SK-N-SH (cell line): ENCODE measurements around the gene SYNPO2. TPM values are rescaled to one million over a fixed set of nuclear protein-coding genes. Genes with fewer than 3 reads are reported as not detected.

ENCODE experiments used
- CTCF ChIA-PET: fragments of 300-600, 350-600 bp; formaldehyde crosslinking; extraction: SDS; loops from one replicate; lab custom pipeline; 2021; lab: Yijun Ruan, JAX
- POLR2A ChIA-PET: fragments of 350-600 bp; sonication (Branson Sonifier 250); formaldehyde crosslinking; extraction: SDS; loops from one replicate; lab custom pipeline; 2020; ENCODE audit warnings: antibody characterized with exemption, inconsistent platforms; lab: Yijun Ruan, JAX
- DNase-seq: peaks from one replicate; pipeline ENCODE4 v3.0.0; 2012
- H2AFZ ChIP-seq: fragments of 200-600 bp; sonication (generic); 2 replicates; pipeline ENCODE4 v1.8.1; 2016; ENCODE audit warnings: antibody characterized with exemption, mild to moderate bottlenecking, low read depth
- H3F3A ChIP-seq: fragments of 200-600 bp; sonication (generic); replicated peaks from 2 replicates; pipeline ENCODE3; 2016; ENCODE audit warnings: antibody characterized with exemption, mild to moderate bottlenecking; ENCODE audit not compliant: insufficient read depth
- H3K27ac ChIP-seq, 2 experiments: fragments of 200-500 bp in 1 of 2; fragments of 200-600 bp in 1 of 2; sonication (Bioruptor generic) in 1 of 2; sonication (generic), shearing (Covaris generic) in 1 of 2; 2 replicates each; pipeline versions ENCODE4 v1.5.1 to v1.6.1; 2014 to 2016; ENCODE audit warnings: low read depth in 2 of 2, inconsistent platforms in 1 of 2, low read length in 1 of 2, mild to moderate bottlenecking in 1 of 2, mixed read lengths in 1 of 2
- H3K27me3 ChIP-seq: fragments of 200-600 bp; sonication (generic), shearing (Covaris generic); 2 replicates; pipeline ENCODE4 v1.6.1; 2016; ENCODE audit warnings: mixed run types; ENCODE audit not compliant: insufficient read depth
- H3K36me3 ChIP-seq, 2 experiments: fragments of 200-500 bp in 1 of 2; fragments of 200-600 bp in 1 of 2; sonication (Bioruptor generic) in 1 of 2; sonication (generic) in 1 of 2; replicated peaks in 1 of 2; 2 replicates each; pipeline versions ENCODE3 to v1.5.1; 2014 to 2016; ENCODE audit warnings: low read length in 1 of 2, mild to moderate bottlenecking in 1 of 2; ENCODE audit not compliant: insufficient read depth in 2 of 2, control insufficient read depth in 1 of 2
- H3K4me1 ChIP-seq, 2 experiments: fragments of 200-500 bp in 1 of 2; fragments of 200-600 bp in 1 of 2; sonication (Bioruptor generic) in 1 of 2; sonication (generic), shearing (Covaris generic) in 1 of 2; 2 replicates each; pipeline versions ENCODE4 v1.5.1 to v1.6.1; 2014 to 2016; ENCODE audit warnings: low read depth in 1 of 2, low read length in 1 of 2, mixed run types in 1 of 2; ENCODE audit not compliant: insufficient read depth in 2 of 2, control insufficient read depth in 1 of 2
- H3K4me2 ChIP-seq: fragments of 200-600 bp; sonication (generic), shearing (Covaris generic); 2 replicates; pipeline ENCODE4 v1.6.1; 2017; ENCODE audit warnings: mixed run types
- H3K4me3 ChIP-seq, 2 experiments: fragments of 200-500 bp in 1 of 2; fragments of 200-600 bp in 1 of 2; sonication (Bioruptor generic) in 1 of 2; sonication (generic), shearing (Covaris generic) in 1 of 2; 2 replicates each; pipeline versions ENCODE4 v1.5.1 to v1.8.1; 2014 to 2016; ENCODE audit warnings: low read depth in 2 of 2, inconsistent platforms in 1 of 2, low read length in 1 of 2, mild to moderate bottlenecking in 1 of 2, mixed read lengths in 1 of 2, moderate library complexity in 1 of 2
- H3K79me2 ChIP-seq: fragments of 200-600 bp; sonication (generic); 2 replicates; pipeline ENCODE4 v1.8.1; 2017; ENCODE audit warnings: mild to moderate bottlenecking; ENCODE audit not compliant: insufficient read depth
- H3K9ac ChIP-seq: fragments of 200-600 bp; sonication (generic); 2 replicates; pipeline ENCODE4 v1.6.1; 2017; ENCODE audit warnings: mixed run types
- H3K9me2 ChIP-seq: fragments of 200-600 bp; sonication (generic); 2 replicates; pipeline ENCODE4 v1.6.1; 2017; ENCODE audit warnings: mixed run types
- H3K9me3 ChIP-seq: fragments of 200-600 bp; sonication (generic); 2 replicates; pipeline ENCODE4 v1.6.1; 2017; ENCODE audit warnings: mixed run types, mild to moderate bottlenecking, moderate library complexity
- H4K20me1 ChIP-seq: fragments of 200-600 bp; sonication (generic); 2 replicates; pipeline ENCODE4 v1.6.1; 2017; ENCODE audit warnings: mild to moderate bottlenecking, mixed run types; ENCODE audit not compliant: insufficient read depth
- CTCF ChIP-seq: fragments of 200-600 bp; sonication (generic); IDR thresholded peaks from 2 replicates; pipeline ENCODE4 v1.6.1; 2017; ENCODE audit warnings: antibody characterized with exemption, mild to moderate bottlenecking, moderate library complexity
- ELF1 ChIP-seq: IDR thresholded peaks from 2 replicates; pipeline ENCODE4 v1.4.0; 2012
- EP300 ChIP-seq, 2 experiments: IDR thresholded peaks; 2 replicates each; pipeline versions ENCODE4 v1.4.0 to v1.6.1; 2012; ENCODE audit warnings: borderline replicate concordance in 1 of 2, low read depth in 1 of 2, low read length in 1 of 2
- EZH2phosphoT487 ChIP-seq: fragments of 200-600 bp; sonication (generic); IDR thresholded peaks from 2 replicates; pipeline ENCODE4 v1.6.1; 2017; ENCODE audit warnings: low read depth, mixed run types, mild to moderate bottlenecking, antibody characterized with exemption, moderate library complexity, borderline replicate concordance
- FOXJ3 ChIP-seq: sonication (generic); formaldehyde crosslinking; IDR thresholded peaks from 2 replicates; pipeline ENCODE4 v1.5.1; 2020; ENCODE audit warnings: mild to moderate bottlenecking, missing genetic modification reagents
- FOXM1 ChIP-seq: IDR thresholded peaks from 2 replicates; pipeline ENCODE4 v1.4.0; 2012; ENCODE audit warnings: low read depth, mild to moderate bottlenecking
- GATA2 ChIP-seq: sonication (generic); formaldehyde crosslinking; IDR thresholded peaks from 2 replicates; pipeline ENCODE4 v1.5.0; 2020; ENCODE audit warnings: mild to moderate bottlenecking, missing genetic modification reagents
- JUND ChIP-seq: IDR thresholded peaks from 2 replicates; pipeline ENCODE4 v1.4.0; 2012
- NRF1 ChIP-seq: IDR thresholded peaks from 2 replicates; pipeline ENCODE4 v1.6.1; 2012; ENCODE audit warnings: low read depth, mild to moderate bottlenecking, low read length
- POLR2AphosphoS5 ChIP-seq: IDR thresholded peaks from 2 replicates; pipeline ENCODE4 v1.6.1; 2012; ENCODE audit warnings: low read depth, low read length
- RCOR1 ChIP-seq: fragments of 150-350 bp; IDR thresholded peaks from 2 replicates; pipeline ENCODE4 v1.6.1; 2017; ENCODE audit warnings: antibody characterized with exemption, low read length
- SIN3A ChIP-seq: IDR thresholded peaks from 2 replicates; pipeline ENCODE4 v1.6.1; 2012; ENCODE audit warnings: low read depth, mild to moderate bottlenecking, low read length, moderate library complexity, borderline replicate concordance
- SMC3 ChIP-seq: IDR thresholded peaks from 2 replicates; pipeline ENCODE4 v1.6.1; 2012; ENCODE audit warnings: low read depth, low read length, improper control_type of control experiment
- TAF1 ChIP-seq: IDR thresholded peaks from 2 replicates; pipeline ENCODE4 v1.6.1; 2012; ENCODE audit warnings: low read depth, mild to moderate bottlenecking, low read length, moderate library complexity, borderline replicate concordance
- YY1 ChIP-seq: IDR thresholded peaks from 2 replicates; pipeline ENCODE4 v1.4.0; 2012; ENCODE audit warnings: low read depth, mild to moderate bottlenecking
- WGBS: methylation state at CpG from one replicate; pipeline ENCODE4 v1.1.6; 2017; ENCODE audit warnings: low lambda C conversion rate; 5-methylcytosine and 5-hydroxymethylcytosine counted together
- polyA plus RNA-seq, 3 experiments: library from polyadenylated mRNA; depleted of rRNA; stranded (reverse); fragments of >200 nt; gene quantifications; 2 replicates each; pipeline ENCODE4 v1.2.3, GENCODE V29; 2012

SYNPO2 gene
- polyA plus RNA-seq, 1 of the 3 experiments (the other 2 are of a cell fraction), result 7.2 TPM

- H3K4me2 ChIP-seq, result no peak overlapping the region
- no peaks in the 10 kb centered on the region; the same call in 1 of the 2 replicates for H4K20me1 ChIP-seq
- no peaks in the 10 kb centered on the region for H3F3A ChIP-seq
- peaks cover 0 to 22% of the 10 kb centered on the region in 2 experiments for H3K36me3 ChIP-seq
- peaks cover 0 to 19% of the 10 kb centered on the region in 2 experiments; a peak in 2 of 4 replicates for H3K4me1 ChIP-seq
- DNase-seq, result no peak
- no peak for TF ChIP-seq SIN3A
- TF ChIP-seq, all 33 proteins: peak for 0
- 98% methylated on average over 2 of the region's 2 CpGs for WGBS
- no peak overlapping the region for H3K4me3 ChIP-seq
- no peaks in the 10 kb centered on the region for H3K9me2 ChIP-seq
- no peak overlapping the region for H2AFZ ChIP-seq
- no peaks in the 10 kb centered on the region for H3K79me2 ChIP-seq
- no peaks in the 10 kb centered on the region for H3K27me3 ChIP-seq
- CTCF ChIA-PET, result no interaction called here
- peak overlapping the region in 1 of 2 experiments; percentile 71; a peak in 2 of 4 replicates for H3K27ac ChIP-seq
- no peaks in the 10 kb centered on the region for H3K9me3 ChIP-seq
- POLR2A ChIA-PET, result no interaction called here
- H3K9ac ChIP-seq, result no peak overlapping the region
Observed at GRCh38 chr4:118935819-118936218, 47.2 kb downstream of the SYNPO2 start.

- no peaks in the 10 kb centered on the region for H3K9me2 ChIP-seq
- H3K27me3 ChIP-seq, result no peaks in the 10 kb centered on the region
- no peak overlapping the region for H3K4me2 ChIP-seq
- 91% methylated on average over 3 of the region's 3 CpGs for WGBS
- no peak overlapping the region for H2AFZ ChIP-seq
- peaks cover 0 to 25% of the 10 kb centered on the region in 2 experiments; a peak in 2 of 4 replicates for H3K4me1 ChIP-seq
- peak overlapping the region in 1 of 2 experiments; percentile 39; a peak in 2 of 4 replicates for H3K27ac ChIP-seq
- no peak overlapping the region for H3K4me3 ChIP-seq
- no peaks in the 10 kb centered on the region for H3K9me3 ChIP-seq
- DNase-seq, result peak; percentile 6
- no peak overlapping the region for H3K9ac ChIP-seq
- H3K79me2 ChIP-seq, result no peaks in the 10 kb centered on the region
- POLR2A ChIA-PET, result no interaction called here
- no peaks in the 10 kb centered on the region; the same call in 1 of the 2 replicates for H4K20me1 ChIP-seq
- no peaks in the 10 kb centered on the region for H3F3A ChIP-seq
- peaks cover 0 to 22% of the 10 kb centered on the region in 2 experiments for H3K36me3 ChIP-seq
- CTCF ChIA-PET, result no interaction called here
- no peak for TF ChIP-seq CTCF
- TF ChIP-seq EP300 (IDR thresholded peaks at IDR 0.05; ENCODE audit: borderline replicate concordance in 1 of 2, low read depth in 1 of 2, low read length in 1 of 2), result peak in 1 of 2 experiments; percentile 52; a peak in 1 of 4 replicates
- TF ChIP-seq, all 33 proteins: peak for 1
Observed at GRCh38 chr4:118936406-118936805, 47.8 kb downstream of the SYNPO2 start.

GRCh38 chr4:118939169-118939783, 50.6 kb downstream of the SYNPO2 start:
- H3K79me2 ChIP-seq, result no peaks in the 10 kb centered on the region
- 94% methylated on average over 10 of the region's 10 CpGs for WGBS
- no peak overlapping the region; a peak in 1 of 4 replicates for H3K27ac ChIP-seq
- H3K4me2 ChIP-seq, result no peak overlapping the region
- no peak overlapping the region for H3K9ac ChIP-seq
- H3K4me3 ChIP-seq, result no peak overlapping the region
- no peak overlapping the region for H2AFZ ChIP-seq
- DNase-seq, result no peak
- POLR2A ChIA-PET, result no interaction called here
- H4K20me1 ChIP-seq, result no peaks in the 10 kb centered on the region
- no peaks in the 10 kb centered on the region for H3F3A ChIP-seq
- CTCF ChIA-PET, result interaction anchor here (0.7 to 2.9 kb wide), 5 partner anchors 13 to 29 kb away, joined by 3 to 10 read pairs (median 3); no protein-coding TSS in a partner anchor
- H3K9me3 ChIP-seq, result no peaks in the 10 kb centered on the region
- H3K27me3 ChIP-seq, result no peaks in the 10 kb centered on the region
- H3K36me3 ChIP-seq, result peaks cover 0 to 19% of the 10 kb centered on the region in 2 experiments
- TF ChIP-seq ELF1 (no peak), TAF1 (no peak), FOXJ3 (CRISPR knock-in tag) (no peak), POLR2AphosphoS5 (no peak), YY1 (no peak), NRF1 (no peak), GATA2 (no peak), SIN3A (no peak), JUND (no peak), SMC3 (no peak), RCOR1 (no peak), FOXM1 (no peak), EZH2phosphoT487 (no peak)
- H3K9me2 ChIP-seq, result no peaks in the 10 kb centered on the region
- H3K4me1 ChIP-seq, result peaks cover 7 to 30% of the 10 kb centered on the region in 2 experiments; a peak in 3 of 4 replicates
